HEK293T (cell line): ENCODE data around the gene H3-3A.
A peak's percentile ranks its signal among the peaks of the same experiment; 100 is the strongest.

Experiments
- CTCF ChIA-PET: fragments of 350-600 bp; formaldehyde crosslinking; extraction: SDS; loops from one replicate; lab custom pipeline; 2021; ENCODE audit warnings: antibody characterized with exemption, inconsistent platforms; lab: Yijun Ruan, JAX
- POLR2A ChIA-PET: fragments of 350-600 bp; formaldehyde crosslinking; extraction: SDS; loops from one replicate; lab custom pipeline; 2020; ENCODE audit warnings: antibody characterized with exemption, inconsistent platforms; lab: Yijun Ruan, JAX
- DNase-seq: peaks from one replicate; pipeline ENCODE4 v3.0.0; 2012; ENCODE audit warnings: mixed read lengths; ENCODE audit errors: extremely low spot score
- BHLHE40 ChIP-seq: fragments of 450-650 bp; IDR thresholded peaks from 2 replicates; pipeline ENCODE4 v1.6.1; 2016; ENCODE audit warnings: mild to moderate bottlenecking, moderate library complexity, borderline replicate concordance
- FOXM1 ChIP-seq: fragments of 450-650 bp; IDR thresholded peaks from 2 replicates; pipeline ENCODE4 v1.6.1; 2017; ENCODE audit warnings: mild to moderate bottlenecking, borderline replicate concordance
- L3MBTL2 ChIP-seq: fragments of 450-650 bp; conservative IDR thresholded peaks from 2 replicates; pipeline ENCODE4 v1.6.1; 2016; ENCODE audit warnings: mild to moderate bottlenecking
- LEF1 ChIP-seq: fragments of 450-650 bp; IDR thresholded peaks from 2 replicates; pipeline ENCODE4 v1.6.1; 2017; ENCODE audit warnings: mild to moderate bottlenecking, borderline replicate concordance
- SUZ12 ChIP-seq: fragments of 450-650 bp; IDR thresholded peaks from 2 replicates; pipeline ENCODE4 v1.6.1; 2016; ENCODE audit warnings: mild to moderate bottlenecking
- TF ChIP-seq, protein P1 (sequence below): fragments of 450-650 bp; IDR thresholded peaks from 2 replicates; pipeline ENCODE4 v1.6.1; 2016

H3-3A gene

DNA sequence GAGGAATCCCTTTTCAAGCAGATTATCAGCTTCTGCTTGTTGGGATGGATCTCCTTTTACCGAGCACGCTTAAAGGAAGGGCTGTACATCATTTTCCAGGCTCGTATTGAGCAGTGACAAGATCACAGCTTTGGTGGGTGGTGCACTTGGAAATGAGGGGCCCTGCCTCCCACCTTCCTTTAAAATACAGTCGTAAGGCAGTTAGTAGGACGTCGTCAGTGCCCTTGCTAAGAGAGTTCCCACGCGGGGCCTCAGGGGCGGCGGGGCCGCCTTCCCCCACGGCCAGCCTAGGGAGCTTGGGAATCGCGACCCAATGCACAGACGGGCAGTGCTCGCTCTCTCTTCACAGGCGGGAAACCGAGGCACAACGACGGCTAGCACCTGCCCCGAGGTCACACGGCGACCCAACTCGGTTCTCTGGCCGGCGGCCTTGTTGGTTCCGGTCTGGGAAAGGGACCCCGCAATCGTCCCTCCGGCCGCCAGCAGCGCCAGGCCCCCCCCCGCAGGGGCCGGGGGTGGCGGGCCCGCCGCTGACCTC lies 58.6 kb downstream of the H3-3A start:
- ChIA-PET CTCF (interaction anchor here (1.0 to 3.2 kb wide), 2 partner anchors 38 to 56 kb away, joined by 3 to 24 read pairs; no protein-coding TSS in a partner anchor), POLR2A (interaction anchor here (0.9 to 8.0 kb wide), 6 partner anchors 11 to 122 kb away, joined by 4 to 49 read pairs (median 10); partner anchors contain the start of genes H3-3A and SDE2)
- TF ChIP-seq FOXM1 (peak; percentile 97), L3MBTL2 (peak; percentile 68), SUZ12 (no peak), LEF1 (no peak), BHLHE40 (no peak)
- TF ChIP-seq, protein P1, sequence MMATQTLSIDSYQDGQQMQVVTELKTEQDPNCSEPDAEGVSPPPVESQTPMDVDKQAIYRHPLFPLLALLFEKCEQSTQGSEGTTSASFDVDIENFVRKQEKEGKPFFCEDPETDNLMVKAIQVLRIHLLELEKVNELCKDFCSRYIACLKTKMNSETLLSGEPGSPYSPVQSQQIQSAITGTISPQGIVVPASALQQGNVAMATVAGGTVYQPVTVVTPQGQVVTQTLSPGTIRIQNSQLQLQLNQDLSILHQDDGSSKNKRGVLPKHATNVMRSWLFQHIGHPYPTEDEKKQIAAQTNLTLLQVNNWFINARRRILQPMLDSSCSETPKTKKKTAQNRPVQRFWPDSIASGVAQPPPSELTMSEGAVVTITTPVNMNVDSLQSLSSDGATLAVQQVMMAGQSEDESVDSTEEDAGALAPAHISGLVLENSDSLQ: no peak
- DNase-seq: no peak
